Fibroblast of the aortic adventitia (primary cell): ENCODE results near the gene FBXO21. TPM values are rescaled to one million over a fixed set of nuclear protein-coding genes. Genes with fewer than 3 reads are reported as not detected.

Experiments used
- DNase-seq: peaks from one replicate; pipeline ENCODE4 v3.0.0-alpha.2; 2010; ENCODE audit warnings: low read depth
- H3K4me3 ChIP-seq: 2 replicates; pipeline ENCODE4 v1.5.1; 2011; ENCODE audit warnings: low read depth, mild to moderate bottlenecking, control low read depth, low read length, moderate library complexity
- total RNA-seq: library from RNA; depleted of rRNA; stranded (reverse); fragments of >200 nt; gene quantifications from 2 replicates; pipeline ENCODE4 v1.2.3, GENCODE V29; 2012; ENCODE audit warnings: low replicate concordance
- TF ChIP-seq, protein P1 (sequence below): IDR thresholded peaks from 2 replicates; pipeline ENCODE4 v1.5.1; 2011; ENCODE audit warnings: mild to moderate bottlenecking, low read length, control low read depth, inconsistent platforms; ENCODE audit not compliant: insufficient read depth

FBXO21 gene
- total RNA-seq, 1 donor = 41.5 TPM

DNA sequence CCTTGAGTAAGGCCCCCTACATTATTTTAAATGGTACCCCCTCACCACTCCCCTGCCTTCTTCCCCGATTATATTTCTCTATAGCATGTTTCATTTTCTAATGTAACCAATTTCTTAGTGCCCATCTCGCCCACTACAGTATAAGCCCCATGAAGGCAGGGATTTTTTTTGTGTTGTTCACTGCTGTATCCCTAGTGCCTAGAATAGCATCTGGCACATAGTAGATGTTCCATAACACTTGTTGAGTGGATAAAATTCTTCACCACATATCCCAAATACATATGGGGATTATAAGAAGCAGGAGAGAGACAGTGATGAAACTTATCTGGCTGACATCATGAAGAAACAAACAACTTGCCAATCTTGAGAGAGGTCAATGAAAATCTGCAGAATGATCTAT lies 11.5 kb downstream of the FBXO21 start:
- no peak for DNase-seq
- TF ChIP-seq, protein P1, sequence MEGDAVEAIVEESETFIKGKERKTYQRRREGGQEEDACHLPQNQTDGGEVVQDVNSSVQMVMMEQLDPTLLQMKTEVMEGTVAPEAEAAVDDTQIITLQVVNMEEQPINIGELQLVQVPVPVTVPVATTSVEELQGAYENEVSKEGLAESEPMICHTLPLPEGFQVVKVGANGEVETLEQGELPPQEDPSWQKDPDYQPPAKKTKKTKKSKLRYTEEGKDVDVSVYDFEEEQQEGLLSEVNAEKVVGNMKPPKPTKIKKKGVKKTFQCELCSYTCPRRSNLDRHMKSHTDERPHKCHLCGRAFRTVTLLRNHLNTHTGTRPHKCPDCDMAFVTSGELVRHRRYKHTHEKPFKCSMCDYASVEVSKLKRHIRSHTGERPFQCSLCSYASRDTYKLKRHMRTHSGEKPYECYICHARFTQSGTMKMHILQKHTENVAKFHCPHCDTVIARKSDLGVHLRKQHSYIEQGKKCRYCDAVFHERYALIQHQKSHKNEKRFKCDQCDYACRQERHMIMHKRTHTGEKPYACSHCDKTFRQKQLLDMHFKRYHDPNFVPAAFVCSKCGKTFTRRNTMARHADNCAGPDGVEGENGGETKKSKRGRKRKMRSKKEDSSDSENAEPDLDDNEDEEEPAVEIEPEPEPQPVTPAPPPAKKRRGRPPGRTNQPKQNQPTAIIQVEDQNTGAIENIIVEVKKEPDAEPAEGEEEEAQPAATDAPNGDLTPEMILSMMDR = no peak
- no peak overlapping the region for H3K4me3 ChIP-seq

DNA sequence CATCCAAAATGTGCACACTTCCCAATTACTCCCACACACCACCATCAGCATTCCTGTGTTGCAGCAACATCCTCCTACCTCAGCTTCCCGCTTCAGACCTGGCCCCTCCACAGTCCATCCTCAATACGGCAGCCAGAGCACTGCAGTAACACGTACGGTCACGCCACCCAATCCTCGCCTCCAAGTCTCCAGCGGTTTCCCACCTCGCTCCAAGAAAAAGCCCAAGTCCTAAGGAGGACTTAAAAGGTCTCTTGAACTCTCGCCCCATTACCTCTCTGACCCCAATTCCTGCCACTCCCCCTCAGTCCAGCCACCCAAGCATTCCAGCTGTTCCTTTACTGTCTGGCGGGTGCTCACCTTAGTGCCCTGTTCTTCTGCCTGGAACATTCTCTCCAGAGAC lies 12.0 kb downstream of the FBXO21 start:
- no peak overlapping the region for H3K4me3 ChIP-seq

DNA sequence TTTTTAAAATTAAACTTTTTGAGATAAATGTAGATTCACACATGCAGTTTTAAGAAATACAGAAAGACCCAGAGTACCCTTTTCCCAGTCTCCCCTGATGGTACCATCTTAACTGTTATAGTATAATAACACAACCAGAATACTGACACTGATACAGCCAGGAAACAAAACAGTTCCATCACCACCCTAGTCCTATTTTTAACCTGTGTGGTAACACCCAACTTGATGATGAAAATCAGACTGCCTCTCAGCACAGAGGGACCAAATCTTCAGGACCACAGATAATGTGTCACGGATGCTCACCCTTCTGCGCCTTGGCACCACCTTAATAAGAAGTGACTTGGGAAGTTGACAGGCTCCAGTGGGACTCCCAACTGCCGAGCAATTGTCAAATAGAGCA lies 18.1 kb downstream of the FBXO21 start:
- H3K4me3 ChIP-seq = no peak overlapping the region
- TF ChIP-seq, protein P1 = no peak
- no peak for DNase-seq

More for the DNA sequence above, 12.0 kb downstream of the FBXO21 start:
- DNase-seq = no peak
- TF ChIP-seq, protein P1 = no peak

DNA sequence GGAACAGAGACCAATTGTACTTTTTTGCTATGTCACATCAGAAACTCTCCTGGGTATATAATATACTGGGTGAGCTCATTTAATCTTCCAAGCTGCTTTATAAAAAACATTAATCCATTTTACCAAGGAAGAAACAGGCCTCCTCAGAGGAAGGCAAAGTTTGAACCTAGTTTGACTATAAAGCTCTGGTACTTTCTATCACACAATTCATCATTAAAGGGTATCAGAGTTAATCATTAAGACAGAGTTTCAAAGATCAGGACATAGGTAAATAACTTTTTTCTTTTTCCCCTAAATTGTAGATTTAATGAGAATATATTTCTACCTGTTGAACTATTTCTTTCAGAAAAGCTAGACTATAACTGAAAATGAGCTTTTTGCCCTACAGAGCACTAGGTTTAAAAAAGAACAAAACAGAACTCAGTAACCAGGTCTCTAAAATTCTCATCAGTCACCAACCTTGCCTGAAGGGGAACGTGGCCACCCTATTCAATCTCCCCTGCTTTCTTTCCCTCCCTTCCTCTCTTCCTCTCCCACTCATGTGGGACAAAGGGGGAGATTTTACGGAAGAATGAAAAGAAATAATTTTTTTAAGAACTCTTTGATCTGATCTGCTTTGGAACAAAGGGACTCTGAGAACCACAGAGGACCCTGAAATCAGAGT lies 18.6 kb downstream of the FBXO21 start:
- DNase-seq = no peak
- H3K4me3 ChIP-seq = no peak overlapping the region
- TF ChIP-seq, protein P1 = no peak

DNA sequence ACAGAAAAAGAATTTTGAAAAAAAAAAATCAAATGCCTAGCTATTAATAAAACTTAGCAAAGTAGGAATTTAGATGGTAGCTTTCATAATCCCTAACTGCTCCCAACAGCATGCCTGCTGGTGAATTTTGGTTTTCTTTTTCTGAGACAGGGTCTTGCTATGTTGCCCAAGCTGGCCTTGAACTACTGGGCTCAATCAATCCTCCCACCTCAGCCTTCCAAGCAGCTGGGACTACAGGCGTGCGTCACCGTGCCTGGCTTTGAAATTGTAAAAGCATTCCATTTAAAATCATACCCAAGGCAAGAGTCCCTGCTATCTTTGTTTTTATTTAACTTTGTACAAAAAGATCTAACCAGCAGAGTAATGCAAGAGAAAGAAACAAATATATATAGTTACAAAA lies 20.7 kb downstream of the FBXO21 start:
- no peak for DNase-seq
- TF ChIP-seq, protein P1 = no peak
- no peak overlapping the region for H3K4me3 ChIP-seq

DNA sequence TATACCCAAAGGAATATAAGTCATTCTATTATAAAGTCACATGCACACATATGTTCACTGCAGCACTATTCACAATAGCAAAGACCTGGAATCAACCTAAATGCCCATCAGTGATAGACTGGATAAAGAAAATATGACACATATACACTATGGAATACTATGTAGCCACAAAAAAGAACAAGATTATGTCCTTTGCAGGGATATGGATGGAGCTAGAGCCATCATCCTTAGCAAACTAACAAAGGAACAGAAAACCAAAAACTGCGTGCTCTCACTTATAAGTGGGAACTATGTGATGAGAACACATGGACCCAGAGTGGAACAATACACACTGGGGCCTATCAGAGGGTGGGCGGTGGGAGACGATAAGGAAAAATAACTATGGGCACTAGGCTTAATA lies 21.3 kb downstream of the FBXO21 start:
- no peak for DNase-seq
- TF ChIP-seq, protein P1 = no peak
- no peak overlapping the region for H3K4me3 ChIP-seq

DNA sequence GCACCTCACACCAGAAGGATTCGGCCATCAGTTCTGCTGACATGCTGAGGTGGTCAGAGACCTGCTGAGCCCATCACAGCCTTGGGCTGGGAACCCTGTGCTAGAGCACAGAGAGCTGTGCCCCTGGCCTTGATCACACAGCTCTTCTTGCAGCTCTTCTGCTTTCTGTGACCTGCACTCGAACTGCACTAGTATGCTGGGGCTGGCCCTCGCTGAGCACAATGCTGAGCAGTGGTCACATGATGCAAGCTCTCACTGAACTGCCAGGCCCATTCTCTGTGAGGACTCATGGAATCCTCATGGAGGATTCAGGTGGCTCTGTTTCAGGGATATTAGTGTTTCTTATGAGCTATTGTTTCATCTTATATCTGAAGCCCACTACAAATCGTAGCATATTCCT lies 22.5 kb downstream of the FBXO21 start:
- TF ChIP-seq, protein P1 = no peak
- H3K4me3 ChIP-seq = no peak overlapping the region
- no peak for DNase-seq
